CD4-positive, alpha-beta T cell treated with Interleukin-17A for 4 hours (primary cell): ENCODE results near the gene NEGR1.
"Not testable (repeated sequence)": the region's sequence is repeated elsewhere in the genome, so short reads cannot be mapped to it uniquely, and the experiment has no call there.

ENCODE experiments used
- DNase-seq: peaks from one replicate; pipeline ENCODE4 v3.0.0-alpha.2; 2020; ENCODE audit warnings: mixed read lengths

The NEGR1 gene

GRCh38 chr1:71921204-71921603 lies 361.1 kb downstream of the NEGR1 start:
- no peak for DNase-seq

DNA sequence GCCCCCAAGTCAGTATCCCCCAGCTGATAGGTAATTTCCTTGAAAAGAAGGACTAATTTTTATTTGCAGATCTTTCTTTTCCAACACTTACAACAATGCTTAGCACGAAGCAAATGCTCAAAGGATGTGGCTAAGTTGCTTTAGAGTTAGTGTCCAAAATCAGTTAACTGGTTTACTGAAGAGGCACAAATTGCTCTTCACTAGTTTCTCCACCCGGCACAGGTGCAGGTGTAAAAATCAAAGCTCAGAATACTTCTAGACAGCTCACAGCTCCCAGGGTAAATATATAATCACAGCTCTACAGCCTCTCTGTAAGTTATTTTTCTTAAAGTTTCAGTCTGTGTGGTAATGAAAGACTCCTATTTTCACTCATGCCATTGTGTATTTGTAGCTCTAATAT lies 361.8 kb downstream of the NEGR1 start:
- DNase-seq: no peak

DNA sequence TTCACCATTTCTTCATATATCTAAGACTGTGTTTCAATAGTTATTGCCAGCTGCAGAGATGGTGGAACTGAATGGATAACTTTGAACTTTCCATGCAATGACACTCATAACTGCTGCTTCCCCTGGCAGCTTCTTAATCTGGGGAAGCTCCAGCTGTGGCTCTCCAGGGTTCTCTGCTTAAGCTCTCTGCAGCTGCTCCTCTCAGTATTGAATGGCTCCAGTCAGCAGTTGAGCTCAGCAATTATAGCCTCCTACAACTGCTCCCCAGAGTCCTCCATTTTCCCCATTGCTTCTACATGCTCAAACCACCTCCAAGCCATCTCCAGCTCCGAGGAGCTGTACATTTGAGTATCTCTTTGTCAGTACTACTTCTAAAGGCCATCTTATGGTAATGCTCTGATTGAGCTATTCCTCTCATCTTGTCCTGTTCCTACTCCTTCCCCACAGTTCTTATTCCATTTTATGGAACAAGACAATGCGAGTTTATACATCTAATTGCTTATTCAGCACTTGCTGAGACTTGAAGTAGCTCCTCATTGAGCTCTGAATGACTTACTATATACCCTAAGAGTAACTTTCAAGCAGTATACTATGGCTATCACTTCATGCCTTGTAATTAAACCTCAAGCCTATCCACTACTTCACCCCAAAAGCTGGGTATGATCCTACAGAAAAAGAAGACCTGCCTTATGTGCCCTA lies 362.4 kb downstream of the NEGR1 start:
- no peak for DNase-seq

DNA sequence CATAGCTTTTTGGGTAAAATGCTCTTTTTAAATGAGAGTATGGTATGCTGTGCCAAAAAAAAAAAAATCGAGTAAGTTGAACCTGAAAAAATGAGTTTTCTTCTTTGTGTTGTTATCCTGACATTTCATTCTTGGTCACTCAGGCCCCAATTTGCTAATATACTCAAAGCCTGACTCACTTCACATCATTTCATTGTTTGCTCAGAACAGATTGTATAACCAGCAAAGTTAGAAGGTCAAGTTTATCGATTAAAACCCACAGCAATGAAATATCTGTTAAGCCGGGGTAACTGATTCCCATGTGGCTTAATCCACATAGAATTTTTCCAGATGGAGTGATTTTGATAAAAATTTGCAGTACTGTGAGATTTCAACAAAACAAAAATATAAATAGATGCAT lies 363.7 kb downstream of the NEGR1 start:
- no peak for DNase-seq

DNA sequence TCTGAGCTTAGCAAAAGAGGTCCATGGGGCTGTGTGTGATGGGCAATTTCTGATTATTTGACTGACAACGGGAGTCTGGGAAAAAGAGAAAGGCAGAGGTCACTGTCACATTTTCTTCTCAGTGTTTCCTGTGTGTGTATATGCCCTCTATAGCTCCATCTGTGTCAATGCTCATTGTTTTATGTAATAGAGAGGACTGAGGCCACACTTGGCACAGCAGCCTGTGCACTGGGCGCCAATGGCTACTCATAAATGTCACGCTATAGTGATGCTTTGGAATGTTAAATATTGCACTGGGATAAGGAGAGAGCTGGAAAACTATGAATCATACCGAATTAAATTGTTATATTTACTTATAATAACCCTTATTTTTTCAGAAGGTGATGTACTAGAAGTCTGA lies 365.4 kb downstream of the NEGR1 start:
- no peak for DNase-seq

DNA sequence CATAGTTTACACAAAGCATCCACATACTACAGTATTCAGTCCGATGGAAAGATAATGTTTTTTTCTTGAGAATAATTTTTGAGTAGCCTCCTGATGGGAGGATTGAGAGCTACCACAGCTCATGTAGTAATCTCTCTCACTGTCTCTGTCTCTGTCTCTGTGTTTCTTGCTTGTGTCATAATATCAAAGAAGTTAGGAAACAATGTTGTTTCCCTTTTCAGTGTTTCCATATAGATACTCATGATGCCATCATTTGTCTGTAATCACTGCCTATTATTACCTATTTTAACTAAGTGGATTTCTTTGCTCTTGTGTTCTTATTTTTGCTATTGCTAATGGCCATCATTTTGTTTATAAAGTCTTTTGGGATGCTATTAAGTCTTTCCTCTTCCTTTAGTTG lies 367.7 kb downstream of the NEGR1 start:
- DNase-seq: no peak

DNA sequence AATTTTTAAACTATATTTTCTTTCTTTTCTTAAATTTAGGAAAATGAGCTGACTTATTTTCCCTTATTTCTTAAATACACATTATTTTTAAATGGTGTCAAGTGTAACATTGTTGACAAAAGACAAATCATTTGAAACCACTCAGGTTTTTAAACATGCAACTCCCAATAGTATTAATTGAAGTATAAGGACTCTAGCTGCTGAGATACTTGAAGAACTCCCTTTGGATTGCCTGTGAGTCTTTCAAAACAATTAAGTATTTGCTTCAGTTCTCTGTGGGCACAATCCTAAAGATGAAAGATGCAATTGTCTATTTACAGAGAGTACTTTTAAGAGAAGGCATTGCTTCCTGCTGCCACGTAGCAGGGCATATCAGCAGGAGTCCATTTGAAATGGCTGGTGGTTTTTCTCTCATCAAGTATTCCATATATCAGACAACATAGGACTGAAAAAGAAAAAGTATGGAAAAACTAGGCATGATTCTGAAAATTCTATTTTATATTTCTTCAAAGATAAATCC lies 373.4 kb downstream of the NEGR1 start:
- DNase-seq: no peak

DNA sequence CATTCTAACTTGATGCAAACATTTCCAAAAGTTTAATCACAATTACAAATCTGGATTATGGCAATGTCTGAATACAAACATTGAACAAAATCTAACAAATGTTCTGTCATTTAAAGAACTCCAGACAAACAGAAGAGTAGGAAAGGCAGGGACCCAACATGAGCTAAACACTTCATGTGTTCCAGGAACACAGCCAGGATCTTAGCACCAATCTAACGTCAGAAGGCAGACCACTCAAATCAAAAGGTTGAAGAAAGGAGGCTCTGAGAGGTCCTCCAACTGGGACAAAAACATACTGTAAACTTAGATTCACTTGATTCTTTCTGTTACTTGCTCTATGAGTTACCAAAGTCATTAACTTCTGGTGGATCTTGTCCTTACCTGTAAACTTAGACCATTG lies 374.0 kb downstream of the NEGR1 start:
- DNase-seq: no peak

DNA sequence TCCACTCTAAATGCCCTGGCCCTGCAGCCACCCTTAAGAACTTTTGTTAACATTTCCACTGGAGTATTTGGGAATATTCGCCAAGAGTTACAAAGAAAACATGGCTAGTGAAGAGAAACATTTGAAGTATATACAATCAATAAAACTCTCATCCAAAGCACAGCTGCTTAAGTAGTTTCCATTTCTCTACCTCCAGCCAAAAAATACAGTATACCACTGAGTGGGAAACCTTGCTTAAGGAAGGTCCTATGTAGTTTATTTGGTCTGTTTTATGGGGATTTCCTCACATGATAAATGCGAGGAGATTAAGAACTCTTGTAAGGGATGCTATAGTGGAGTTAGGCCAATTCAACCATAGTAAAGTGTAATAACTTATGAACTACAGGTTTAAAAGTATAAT lies 382.5 kb downstream of the NEGR1 start:
- no peak for DNase-seq

DNA sequence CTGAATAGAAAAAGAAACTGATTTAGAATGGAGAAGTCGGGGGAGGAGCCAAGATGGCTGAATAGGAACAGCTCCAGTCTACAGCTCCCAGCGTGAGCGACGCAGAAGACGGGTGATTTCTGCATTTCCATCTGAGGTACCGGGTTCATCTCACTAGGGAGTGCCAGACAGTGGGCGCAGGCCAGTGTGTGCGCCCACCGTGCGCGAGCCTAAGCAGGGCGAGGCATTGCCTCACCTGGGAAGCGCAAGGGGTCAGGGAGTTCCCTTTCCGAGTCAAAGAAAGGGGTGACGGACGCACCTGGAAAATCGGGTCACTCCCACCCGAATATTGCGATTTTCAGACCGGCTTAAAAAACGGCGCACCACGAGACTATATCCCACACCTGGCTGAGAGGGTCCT lies 394.2 kb downstream of the NEGR1 start:
- not testable (repeated sequence) for DNase-seq

DNA sequence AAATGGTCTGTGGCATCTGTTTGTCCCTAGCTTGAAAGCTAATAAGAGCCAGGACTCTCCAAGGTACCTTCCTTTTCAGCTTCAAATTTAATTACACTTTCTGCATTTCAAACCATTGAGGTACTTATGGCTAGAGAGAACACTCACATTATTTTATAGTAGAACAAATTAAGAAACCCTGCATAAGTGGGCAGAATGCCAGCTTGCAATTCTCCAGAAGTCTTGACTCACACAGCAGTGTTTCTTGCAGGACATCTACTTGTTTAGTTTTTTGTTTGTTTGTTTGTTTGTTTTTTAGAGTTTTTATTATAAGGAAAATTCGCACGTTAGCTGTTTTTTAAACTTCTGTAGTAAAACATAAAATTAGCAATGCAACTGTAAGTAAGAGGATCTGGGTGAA lies 397.2 kb downstream of the NEGR1 start:
- DNase-seq: no peak

- DNase-seq: no peak
Observed at GRCh38 chr1:71882637-71883036, 399.7 kb downstream of the NEGR1 start.

DNA sequence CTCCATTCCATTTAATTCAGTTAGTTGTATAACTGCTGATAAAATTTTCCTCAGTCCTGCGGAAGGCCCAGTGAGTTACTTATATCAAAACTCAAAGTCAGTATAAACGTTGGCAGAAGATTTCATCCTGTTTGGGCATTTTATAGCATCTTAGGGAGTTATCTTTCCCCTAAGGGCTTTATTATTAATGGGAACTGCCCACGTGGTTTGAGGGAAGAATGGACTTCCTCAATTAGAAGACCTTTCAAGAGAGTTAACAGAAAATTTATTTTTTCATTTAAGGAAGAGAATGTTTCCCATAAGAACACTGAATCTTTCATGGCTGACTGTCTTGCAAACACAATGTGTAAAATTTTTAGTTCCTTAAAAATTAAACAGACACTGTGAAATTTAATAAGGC lies 400.1 kb downstream of the NEGR1 start:
- no peak for DNase-seq

DNA sequence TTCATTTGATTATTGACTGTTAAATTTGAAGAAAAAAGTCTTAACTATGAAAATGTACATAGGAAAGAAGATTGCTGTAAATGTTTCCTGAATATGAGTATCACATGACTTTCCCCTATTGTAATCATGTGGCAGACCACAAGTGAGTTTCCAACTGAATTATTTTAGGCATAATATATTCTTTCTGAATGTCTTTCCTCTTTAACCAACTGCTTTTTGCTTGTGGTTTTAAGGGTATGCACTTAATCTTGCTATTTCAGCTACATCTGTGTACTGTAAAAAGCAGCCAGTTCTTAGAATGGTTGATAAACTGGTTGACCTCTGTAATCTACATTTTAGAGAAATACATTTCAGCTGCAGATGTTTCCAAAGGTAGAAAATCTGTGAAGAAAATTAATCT lies 400.7 kb downstream of the NEGR1 start:
- no peak for DNase-seq

DNA sequence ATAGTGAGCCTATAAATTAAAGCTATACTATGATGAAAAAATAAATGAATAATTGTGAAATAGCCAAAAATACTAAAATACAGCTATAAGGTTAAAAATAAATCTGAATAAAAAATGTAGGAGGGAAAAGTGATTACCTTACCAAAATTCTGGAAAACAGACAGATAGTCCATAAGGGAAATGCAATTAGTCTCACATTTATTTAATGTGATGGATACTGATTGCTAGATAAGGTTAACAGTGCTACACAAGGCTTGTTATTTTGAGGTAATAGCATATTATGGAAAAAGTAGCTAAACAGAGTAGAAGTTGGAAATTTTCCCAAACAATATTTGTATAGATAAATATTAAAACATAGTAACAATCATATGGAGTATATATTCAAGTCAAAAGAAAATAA lies 413.0 kb downstream of the NEGR1 start:
- DNase-seq: no peak

DNA sequence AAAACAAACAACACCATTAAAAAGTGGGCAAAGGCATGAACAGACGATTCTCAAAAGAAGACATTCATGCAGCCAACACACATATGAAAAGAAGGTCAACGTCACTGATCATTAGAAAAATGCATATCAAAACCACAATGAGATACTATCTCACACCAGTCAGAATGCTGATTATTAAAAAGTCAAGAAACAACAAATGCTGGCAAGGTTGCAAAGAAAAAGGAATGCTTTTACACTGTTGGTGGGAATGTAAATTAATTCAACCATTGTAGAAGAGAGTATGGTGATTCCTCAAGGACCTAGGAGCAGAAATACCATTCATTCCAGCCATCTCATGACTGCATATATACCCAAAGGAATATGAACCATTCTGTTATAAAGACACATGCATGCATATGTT lies 419.6 kb downstream of the NEGR1 start:
- no peak for DNase-seq

GRCh38 chr1:71861022-71861421 lies 421.3 kb downstream of the NEGR1 start:
- DNase-seq: no peak

DNA sequence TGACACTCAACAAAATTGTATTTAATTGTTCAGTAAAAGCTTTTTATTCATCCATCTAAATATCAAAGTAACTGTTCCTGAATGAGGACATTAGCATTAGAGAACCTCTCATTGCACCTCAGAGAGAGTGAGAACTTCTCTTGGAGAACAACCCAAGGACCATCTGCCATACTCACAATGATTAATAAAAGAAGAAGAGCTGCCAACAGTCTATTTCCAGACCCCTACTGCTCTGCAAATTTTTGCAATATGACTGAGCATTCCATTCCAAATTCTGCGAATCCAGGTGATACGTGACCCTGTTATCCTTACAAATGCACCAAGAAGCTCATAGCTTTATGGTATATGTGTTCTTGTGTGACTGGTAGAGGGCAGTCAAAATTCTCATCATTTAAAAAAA lies 422.5 kb downstream of the NEGR1 start:
- DNase-seq: no peak

DNA sequence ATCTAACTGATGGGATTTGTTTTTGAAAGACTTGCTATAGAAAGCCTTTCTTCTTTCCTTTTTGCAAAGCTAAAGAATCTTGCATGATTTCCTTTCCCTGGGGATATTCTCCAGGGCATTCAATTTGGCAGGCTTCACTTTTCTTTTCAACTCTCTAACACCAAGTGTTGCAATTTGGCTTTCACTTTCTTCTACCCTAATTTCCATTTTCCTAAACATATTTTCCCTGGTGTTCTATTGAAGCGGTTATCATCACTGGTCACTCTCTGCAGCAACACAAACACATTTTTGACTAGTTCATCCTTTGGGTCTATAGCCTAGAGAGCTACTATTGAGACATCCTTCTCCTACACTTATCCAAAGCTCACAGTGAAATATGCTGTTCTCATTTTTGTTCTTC lies 424.5 kb downstream of the NEGR1 start:
- no peak for DNase-seq

GRCh38 chr1:71853360-71853759 lies 429.0 kb downstream of the NEGR1 start:
- DNase-seq: no peak

DNA sequence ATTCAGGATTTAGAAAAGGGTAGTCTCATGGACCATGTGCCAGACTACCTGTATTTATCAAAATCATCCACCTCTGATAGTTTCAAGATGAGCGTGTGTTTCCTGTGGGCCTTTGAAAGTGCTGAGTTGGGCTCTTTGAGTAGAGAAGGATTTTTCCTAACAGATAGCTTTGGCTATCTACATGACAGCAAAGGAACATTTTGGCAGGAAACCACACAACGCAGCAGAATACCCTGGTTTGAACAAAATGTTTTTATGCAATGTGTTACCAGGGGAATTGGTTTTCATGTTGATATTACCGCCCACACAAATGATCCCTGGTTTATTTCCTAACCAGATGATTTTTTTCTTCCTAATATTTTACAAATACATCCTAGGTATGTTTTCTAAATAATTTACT lies 431.4 kb downstream of the NEGR1 start:
- DNase-seq: no peak

GRCh38 chr1:71850515-71850914 lies 431.8 kb downstream of the NEGR1 start:
- no peak for DNase-seq

- DNase-seq: no peak
Observed at GRCh38 chr1:71843012-71843411, 439.3 kb downstream of the NEGR1 start.

DNA sequence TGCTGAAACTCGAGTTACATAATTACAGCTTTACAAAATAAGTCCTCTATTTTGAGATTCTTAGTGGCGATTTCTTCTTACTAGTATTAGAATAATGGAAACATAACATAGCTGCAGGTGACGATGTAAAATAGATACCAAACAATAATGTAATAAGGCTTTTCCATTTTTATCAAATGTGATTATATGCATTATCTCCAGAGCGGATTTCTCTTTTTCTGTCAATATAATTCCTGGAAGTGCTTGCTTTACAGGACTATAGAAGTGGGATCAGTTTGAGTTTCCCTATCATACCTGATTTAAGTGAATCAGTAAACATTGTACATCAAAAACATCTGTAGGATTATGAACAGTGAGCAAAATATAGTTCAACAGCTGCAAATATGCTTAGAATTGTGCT lies 442.5 kb downstream of the NEGR1 start:
- no peak for DNase-seq

DNA sequence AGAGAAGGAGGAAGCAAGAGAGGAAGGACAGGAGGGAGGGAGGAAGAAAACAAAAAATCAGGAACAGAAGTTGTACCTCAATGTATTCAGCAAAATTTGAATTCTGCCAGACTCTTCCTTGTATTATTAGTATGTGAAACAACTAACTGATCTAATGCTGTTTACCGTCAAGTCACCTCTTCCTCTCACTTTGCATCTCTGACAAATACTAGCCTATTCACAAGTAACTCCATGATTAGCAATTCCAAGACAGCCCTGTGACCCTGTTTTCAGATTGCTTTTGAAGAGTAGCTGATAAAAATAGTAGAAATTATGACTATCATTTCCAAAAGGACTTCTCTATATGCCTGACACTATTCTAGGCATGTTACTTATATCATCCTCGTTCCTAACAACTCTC lies 445.4 kb downstream of the NEGR1 start:
- no peak for DNase-seq

DNA sequence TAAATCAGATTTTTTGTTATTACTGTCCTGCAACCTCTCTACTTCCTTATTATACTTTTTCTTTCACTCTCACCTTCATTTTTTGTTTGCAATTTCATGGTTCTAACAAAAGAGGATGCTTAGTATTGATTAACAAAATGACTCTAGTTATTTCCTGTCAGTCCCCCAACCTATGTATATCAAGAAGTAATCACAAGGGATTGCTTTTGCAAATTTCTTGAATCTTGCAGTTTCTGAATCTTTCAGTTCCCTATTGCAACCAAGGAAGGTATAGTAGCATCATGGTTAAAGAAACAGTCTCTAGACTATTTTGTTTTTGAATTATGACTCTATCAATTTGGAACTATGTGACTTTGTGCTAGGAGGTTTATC lies 446.9 kb downstream of the NEGR1 start:
- DNase-seq: no peak
